Endothelial cell of umbilical vein (primary cell): Measurements from ENCODE around the gene CYP2D6. TPM values are rescaled to one million over a fixed set of nuclear protein-coding genes. Genes with fewer than 3 reads are reported as not detected.
"Not testable (repeated sequence)": the region's sequence is repeated elsewhere in the genome, so short reads cannot be mapped to it uniquely, and the experiment has no call there.

Experiments used
- BruUV-seq: library from RNA; stranded (reverse); fragments of 400-500 nt; replicated peaks from 2 replicates; lab custom pipeline; 2021; lab: Mats Ljungman, UMichigan
- CTCF ChIA-PET: fragments of 300-600, 350-600 bp; sonication (Branson Sonifier 250); formaldehyde crosslinking; loops from one replicate; lab custom pipeline; 2021; ENCODE audit warnings: antibody characterized with exemption, inconsistent platforms; lab: Charles Lee
- POLR2A ChIA-PET: fragments of 300-600, 350-600 bp; sonication (Branson Sonifier 250); formaldehyde crosslinking; loops from one replicate; lab custom pipeline; 2021; ENCODE audit warnings: antibody characterized with exemption, inconsistent platforms; lab: Charles Lee
- DNase-seq: peaks from one replicate; pipeline ENCODE4 v3.0.0-alpha.2; 2011; ENCODE audit warnings: low read depth, low spot score
- FAIRE-seq: peaks from 2 replicates; lab custom pipeline; 2011; peaks lifted over from hg19 to GRCh38; lab: Jason Lieb, UNC
- H2AFZ ChIP-seq: 2 replicates; pipeline ENCODE4 v1.6.0; 2012; ENCODE audit warnings: low read depth, low read length, control low read depth, inconsistent platforms
- H3K27ac ChIP-seq: 2 replicates; pipeline ENCODE4 v1.5.1; 2011; ENCODE audit warnings: low read depth, mild to moderate bottlenecking, control low read depth, low read length, moderate library complexity; ENCODE audit not compliant: insufficient read depth
- H3K27me3 ChIP-seq, 2 experiments: 2 replicates each; pipeline versions ENCODE4 v1.6.0 to v1.6.1; 2011; ENCODE audit warnings: low read length in 2 of 2, mixed read lengths in 1 of 2; ENCODE audit not compliant: control insufficient read depth in 2 of 2, insufficient read depth in 2 of 2
- H3K36me3 ChIP-seq, 2 experiments: 2 replicates in 1 of 2; 3 replicates in 1 of 2; pipeline ENCODE4 v1.5.1; 2011; ENCODE audit warnings: low read length in 2 of 2, mild to moderate bottlenecking in 1 of 2, moderate library complexity in 1 of 2; ENCODE audit not compliant: control insufficient read depth in 2 of 2, insufficient read depth in 2 of 2; ENCODE audit errors: extremely low read depth in 1 of 2
- H3K4me1 ChIP-seq: 3 replicates; pipeline ENCODE4 v1.5.1; 2011; ENCODE audit warnings: mild to moderate bottlenecking, low read length; ENCODE audit not compliant: control insufficient read depth, insufficient read depth; ENCODE audit errors: extremely low read depth
- H3K4me2 ChIP-seq: 2 replicates; pipeline ENCODE4 v1.6.1; 2011; ENCODE audit warnings: low read length, control low read depth, mixed read lengths; ENCODE audit not compliant: insufficient read depth
- H3K4me3 ChIP-seq, 3 experiments: fragments of 200-600 bp in 1 of 3; sonication (generic), shearing (Covaris generic) in 1 of 3; replicated peaks in 1 of 3; 2 replicates each; pipeline ENCODE4 v1.5.1; 2011 to 2016; ENCODE audit warnings: control low read depth in 3 of 3, low read length in 3 of 3, mild to moderate bottlenecking in 2 of 3, inconsistent platforms in 1 of 3, low read depth in 1 of 3, moderate library complexity in 1 of 3; ENCODE audit not compliant: insufficient read depth in 1 of 3
- H3K79me2 ChIP-seq: 2 replicates; pipeline ENCODE4 v1.6.0; 2012; ENCODE audit warnings: low read length, inconsistent platforms; ENCODE audit not compliant: control insufficient read depth, insufficient read depth
- H3K9ac ChIP-seq: replicated peaks from 2 replicates; pipeline ENCODE3; 2011; ENCODE audit warnings: low read length, control low read depth; ENCODE audit not compliant: insufficient read depth; ENCODE audit errors: extremely low read depth
- H3K9me1 ChIP-seq: replicated peaks from 3 replicates; pipeline ENCODE4 v1.6.0; 2011; ENCODE audit warnings: mild to moderate bottlenecking, low read length; ENCODE audit not compliant: control insufficient read depth, insufficient read depth; ENCODE audit errors: extremely low read depth
- H3K9me3 ChIP-seq: replicated peaks from 2 replicates; pipeline ENCODE4 v1.5.1; 2012; ENCODE audit warnings: low read length, inconsistent platforms; ENCODE audit not compliant: control insufficient read depth, insufficient read depth
- H4K20me1 ChIP-seq: replicated peaks from 2 replicates; pipeline ENCODE3; 2011; ENCODE audit warnings: mild to moderate bottlenecking, low read length; ENCODE audit not compliant: control insufficient read depth, insufficient read depth; ENCODE audit errors: extremely low read depth
- dilution Hi-C: fragments of 300-500 bp; cut with MboI; formaldehyde crosslinking; loops from one replicate; pipeline ENCODE4 v1.15.0; 2019; ENCODE audit warnings: low sequenced_read_pairs; ENCODE audit not compliant: extremely low pct_ligation_motif_present
- intact Hi-C: fragments of 100-400 bp; cut with micrococcal nuclease; formaldehyde crosslinking; loops from one replicate; pipeline ENCODE4 v1.10.0; 2022
- polyA plus RNA-seq, 4 experiments: library from polyadenylated mRNA; depleted of rRNA in 3 of 4; stranded (reverse) in 3 of 4; unstranded in 1 of 4; fragments of >200 nt; gene quantifications; 2 replicates each; pipeline versions ENCODE4 v1.2.1 to v1.2.3, GENCODE V29; 2011 to 2012; ENCODE audit warnings: missing spikeins in 1 of 4
- total RNA-seq: library from RNA; stranded (reverse); gene quantifications from 2 replicates; pipeline ENCODE4 v1.2.3, GENCODE V29; 2021

The CYP2D6 gene
- total and polyA plus RNA-seq, 2 donors (not counting 3 experiments of a cell fraction or from before 2014, with no cell fraction given): 0.25 to 0.91 TPM

GRCh38 chr22:42140153-42140552 is 9.5 kb upstream of the CYP2D6 start:
- H3K9ac ChIP-seq, H3K4me3 ChIP-seq, H3K9me3 ChIP-seq, POLR2A ChIA-PET, H3K4me2 ChIP-seq, BruUV-seq, H3K27ac ChIP-seq, H4K20me1 ChIP-seq, dilution Hi-C loops, H3K79me2 ChIP-seq, FAIRE-seq, intact Hi-C loops, DNase-seq, H3K9me1 ChIP-seq, H3K36me3 ChIP-seq, H3K27me3 ChIP-seq, H2AFZ ChIP-seq, H3K4me1 ChIP-seq: not testable (repeated sequence)
- CTCF ChIA-PET: interaction anchor here (1.0 kb wide), 1 partner anchor 9 kb away, joined by 3 read pairs; the partner anchor contains the start of gene CYP2D6

- H3K9ac ChIP-seq, dilution Hi-C loops: not testable (repeated sequence)
These were observed 8.9 kb upstream of the CYP2D6 start for GRCh38 chr22:42139508-42139907.

More at GRCh38 chr22:42139508-42139907, 8.9 kb upstream of the CYP2D6 start:
- H3K4me3 ChIP-seq, FAIRE-seq, H3K4me2 ChIP-seq, DNase-seq, intact Hi-C loops, H4K20me1 ChIP-seq, H3K36me3 ChIP-seq, H3K79me2 ChIP-seq, H3K9me1 ChIP-seq, H3K27me3 ChIP-seq, BruUV-seq, H3K27ac ChIP-seq, H3K9me3 ChIP-seq, POLR2A ChIA-PET, H3K4me1 ChIP-seq, H2AFZ ChIP-seq: not testable (repeated sequence)
- CTCF ChIA-PET: interaction anchor here (1.0 kb wide), 1 partner anchor 8 kb away, joined by 3 read pairs; the partner anchor contains the start of gene CYP2D6
